Measurements from ENCODE around the gene VKORC1L1.

Gene VKORC1L1

DNA sequence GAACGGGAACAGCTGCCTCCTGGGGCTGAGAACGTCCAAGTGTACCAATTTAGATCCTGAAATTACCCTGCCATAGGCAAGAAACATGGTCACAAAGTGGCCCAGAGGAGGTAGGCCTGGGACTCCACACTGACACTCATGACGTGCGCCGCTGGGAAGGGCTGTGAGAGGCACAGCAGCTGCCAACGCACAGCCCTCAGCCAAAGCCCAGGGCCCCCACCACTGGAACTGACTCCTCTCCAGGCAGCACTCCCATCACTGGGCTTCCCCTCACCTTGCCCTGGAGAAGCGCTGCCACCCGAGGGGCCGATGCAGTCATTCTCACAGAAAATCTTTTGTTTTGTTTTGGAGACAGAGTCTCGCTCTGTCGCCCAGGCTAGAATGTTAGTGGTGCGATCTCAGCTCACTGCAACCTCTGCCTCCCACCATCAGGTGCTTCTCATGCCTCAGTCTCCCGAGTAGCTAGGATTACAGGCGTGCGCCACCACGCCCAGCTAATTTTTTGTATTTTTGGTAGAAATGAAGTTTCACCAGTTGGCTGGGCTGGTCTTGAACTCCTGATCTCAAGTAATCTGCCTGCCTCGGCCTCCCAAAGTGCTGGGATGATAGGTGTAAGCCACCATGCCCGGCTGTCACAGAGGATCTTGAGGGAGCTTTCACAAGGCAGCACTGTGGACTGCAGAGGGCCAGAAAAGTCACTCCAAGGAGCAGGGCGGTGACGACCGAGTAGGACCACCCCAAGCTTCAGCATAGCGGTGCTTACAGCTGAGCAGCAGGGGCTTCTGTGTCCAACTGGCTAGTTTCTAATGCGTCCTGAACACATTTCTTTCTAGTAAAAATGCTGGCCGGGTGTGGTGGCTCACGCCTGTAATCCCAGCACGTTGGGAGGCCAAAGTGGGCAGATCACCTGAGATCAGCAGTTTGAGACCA is 95.6 kb downstream of the VKORC1L1 start (continued):
- TF ChIP-seq TSHZ2 (CRISPR knock-in tag; IDR thresholded peaks at IDR 0.05): no peak
- TF ChIP-seq, protein P1, sequence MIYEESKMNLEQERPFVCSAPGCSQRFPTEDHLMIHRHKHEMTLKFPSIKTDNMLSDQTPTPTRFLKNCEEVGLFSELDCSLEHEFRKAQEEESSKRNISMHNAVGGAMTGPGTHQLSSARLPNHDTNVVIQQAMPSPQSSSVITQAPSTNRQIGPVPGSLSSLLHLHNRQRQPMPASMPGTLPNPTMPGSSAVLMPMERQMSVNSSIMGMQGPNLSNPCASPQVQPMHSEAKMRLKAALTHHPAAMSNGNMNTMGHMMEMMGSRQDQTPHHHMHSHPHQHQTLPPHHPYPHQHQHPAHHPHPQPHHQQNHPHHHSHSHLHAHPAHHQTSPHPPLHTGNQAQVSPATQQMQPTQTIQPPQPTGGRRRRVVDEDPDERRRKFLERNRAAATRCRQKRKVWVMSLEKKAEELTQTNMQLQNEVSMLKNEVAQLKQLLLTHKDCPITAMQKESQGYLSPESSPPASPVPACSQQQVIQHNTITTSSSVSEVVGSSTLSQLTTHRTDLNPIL (CRISPR knock-in tag; IDR thresholded peaks at IDR 0.05; ENCODE audit: low read depth): no peak

GRCh38 chr7:65971021-65971420 is 98.1 kb downstream of the VKORC1L1 start:
- no peak for TF ChIP-seq ZFP30 (CRISPR knock-in tag; IDR thresholded peaks at IDR 0.05)
- no peak for TF ChIP-seq OSR1 (CRISPR knock-in tag; IDR thresholded peaks at IDR 0.05)
- TF ChIP-seq ISL1 (CRISPR knock-in tag; IDR thresholded peaks at IDR 0.05): no peak
- TF ChIP-seq ZNF70 (CRISPR knock-in tag; IDR thresholded peaks at IDR 0.05): no peak
- TF ChIP-seq ZNF8 (CRISPR knock-in tag; IDR thresholded peaks at IDR 0.05): no peak
- ATAC-seq: no peak

GRCh38 chr7:65972976-65973375 is 100.1 kb downstream of the VKORC1L1 start:
- ATAC-seq: no peak
- TF ChIP-seq BACH2 (CRISPR knock-in tag; IDR thresholded peaks at IDR 0.05; ENCODE audit: borderline replicate concordance) (no peak), RARB (CRISPR knock-in tag; IDR thresholded peaks at IDR 0.05) (no peak), ARNTL (CRISPR knock-in tag; IDR thresholded peaks at IDR 0.05; ENCODE audit: borderline replicate concordance, low read depth) (no peak), TCF4 (CRISPR knock-in tag; IDR thresholded peaks at IDR 0.05; ENCODE audit: borderline replicate concordance) (no peak), PPARA (CRISPR knock-in tag; IDR thresholded peaks at IDR 0.05; ENCODE audit: borderline replicate concordance) (no peak), ZFP30 (CRISPR knock-in tag; IDR thresholded peaks at IDR 0.05) (no peak), ZNF565 (CRISPR knock-in tag; conservative IDR thresholded peaks at IDR 0.05; ENCODE audit: low read depth) (no peak)
- TF ChIP-seq, protein P2, sequence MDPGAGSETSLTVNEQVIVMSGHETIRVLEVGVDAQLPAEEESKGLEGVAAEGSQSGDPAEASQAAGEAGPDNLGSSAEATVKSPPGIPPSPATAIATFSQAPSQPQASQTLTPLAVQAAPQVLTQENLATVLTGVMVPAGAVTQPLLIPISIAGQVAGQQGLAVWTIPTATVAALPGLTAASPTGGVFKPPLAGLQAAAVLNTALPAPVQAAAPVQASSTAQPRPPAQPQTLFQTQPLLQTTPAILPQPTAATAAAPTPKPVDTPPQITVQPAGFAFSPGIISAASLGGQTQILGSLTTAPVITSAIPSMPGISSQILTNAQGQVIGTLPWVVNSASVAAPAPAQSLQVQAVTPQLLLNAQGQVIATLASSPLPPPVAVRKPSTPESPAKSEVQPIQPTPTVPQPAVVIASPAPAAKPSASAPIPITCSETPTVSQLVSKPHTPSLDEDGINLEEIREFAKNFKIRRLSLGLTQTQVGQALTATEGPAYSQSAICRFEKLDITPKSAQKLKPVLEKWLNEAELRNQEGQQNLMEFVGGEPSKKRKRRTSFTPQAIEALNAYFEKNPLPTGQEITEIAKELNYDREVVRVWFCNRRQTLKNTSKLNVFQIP (CRISPR knock-in tag; IDR thresholded peaks at IDR 0.05; ENCODE audit: borderline replicate concordance, low read depth): no peak

DNA sequence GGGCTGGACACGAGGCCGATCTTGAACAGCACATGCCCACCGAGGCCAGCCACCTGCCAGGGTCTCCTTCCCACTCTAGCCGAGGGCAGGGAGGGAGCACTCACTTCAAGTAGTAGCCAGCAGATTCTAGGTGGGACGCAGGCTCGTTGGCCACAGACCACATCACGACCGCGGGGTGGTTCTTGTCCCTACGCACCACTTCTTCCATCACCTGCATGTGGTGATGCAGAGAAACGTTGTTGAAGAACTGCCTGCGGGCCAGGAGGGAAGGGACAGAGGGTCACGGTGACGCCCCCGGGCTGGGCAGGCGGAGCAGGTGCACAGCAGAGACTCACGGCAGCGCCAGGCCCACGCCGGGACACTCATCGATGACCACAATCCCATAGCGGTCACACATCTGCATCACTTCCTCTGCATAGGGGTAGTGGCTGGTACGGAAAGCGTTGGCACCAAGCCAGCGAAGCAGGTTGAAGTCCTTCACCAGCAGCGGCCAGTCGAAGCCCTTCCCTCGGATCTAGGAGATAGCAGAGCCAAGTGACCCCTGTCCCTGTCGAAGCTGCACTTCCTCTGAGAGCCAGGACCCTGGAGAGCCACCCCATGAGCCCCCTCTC is 101.4 kb downstream of the VKORC1L1 start:
- TF ChIP-seq CSDC2 (CRISPR knock-in tag; IDR thresholded peaks at IDR 0.05): no peak
- no peak for TF ChIP-seq ESRRG (CRISPR knock-in tag; IDR thresholded peaks at IDR 0.05)
- no peak for TF ChIP-seq ZNF70 (CRISPR knock-in tag; IDR thresholded peaks at IDR 0.05)
- TF ChIP-seq, protein P2 (CRISPR knock-in tag; IDR thresholded peaks at IDR 0.05; ENCODE audit: borderline replicate concordance, low read depth): no peak
- TF ChIP-seq ARNTL (CRISPR knock-in tag; IDR thresholded peaks at IDR 0.05; ENCODE audit: borderline replicate concordance, low read depth): no peak
- TF ChIP-seq ZFP30 (CRISPR knock-in tag; IDR thresholded peaks at IDR 0.05): no peak
- no peak for TF ChIP-seq ISL1 (CRISPR knock-in tag; IDR thresholded peaks at IDR 0.05)
- TF ChIP-seq, protein P1 (CRISPR knock-in tag; IDR thresholded peaks at IDR 0.05; ENCODE audit: low read depth): no peak
- TF ChIP-seq ZNF8 (CRISPR knock-in tag; IDR thresholded peaks at IDR 0.05): no peak
- no peak for TF ChIP-seq ZFP3 (CRISPR knock-in tag; IDR thresholded peaks at IDR 0.05)
- no peak for TF ChIP-seq ZNF565 (CRISPR knock-in tag; conservative IDR thresholded peaks at IDR 0.05; ENCODE audit: low read depth)
- no peak for ATAC-seq

All from SK-N-SH treated with all-trans-retinoic acid at 6 μM for 48 hours (cell line).